HG03521 (cell line): ENCODE measurements around the gene PDCD6IP.
"Not testable (repeated sequence)": the region's sequence is repeated elsewhere in the genome, so short reads cannot be mapped to it uniquely, and the experiment has no call there.

Source experiments
- ATAC-seq: cut with Tn5 transposase; IDR thresholded peaks from one replicate; pipeline ENCODE4 v1.9.1; 2021; ENCODE audit warnings: mild to moderate bottlenecking, moderate library complexity; ENCODE audit not compliant: unreplicated experiment

PDCD6IP gene

DNA sequence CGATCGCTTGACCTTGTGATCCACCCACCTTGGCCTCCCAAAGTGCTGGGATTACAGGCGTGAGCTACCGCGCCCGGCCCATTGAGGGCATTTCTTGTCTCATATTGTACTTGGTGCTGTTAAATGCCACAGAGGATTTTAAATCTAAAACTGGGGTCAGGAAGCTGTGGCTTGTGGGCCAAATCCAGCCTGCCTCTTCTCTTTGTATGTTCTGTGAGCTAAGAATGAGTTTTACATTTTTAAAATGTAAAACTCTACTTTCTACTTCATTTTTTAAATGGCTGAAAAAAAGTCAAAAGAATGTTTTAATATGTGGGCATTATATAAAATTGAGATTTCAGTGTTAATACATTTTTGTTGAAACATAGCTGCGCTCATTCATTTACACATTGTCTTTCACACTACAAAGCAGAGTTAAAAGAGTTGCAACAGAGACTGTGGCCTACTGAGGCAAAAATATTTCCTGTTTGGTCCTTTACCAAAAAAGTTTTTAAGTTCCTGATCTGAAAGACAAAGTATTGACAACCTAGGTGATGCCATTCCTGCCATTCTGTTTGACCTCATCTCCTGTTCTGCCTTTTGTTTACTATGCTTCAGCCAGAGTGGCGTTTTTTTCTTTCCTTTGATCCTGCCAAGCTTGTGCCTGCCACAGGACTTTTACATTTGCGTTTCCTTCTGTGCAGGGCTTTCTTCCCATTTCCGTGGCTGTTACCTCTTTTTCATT, 50.4 kb downstream of the PDCD6IP start:
- no peak for ATAC-seq

- ATAC-seq: not testable (repeated sequence)
Observed at GRCh38 chr3:33850599-33850998, 52.2 kb downstream of the PDCD6IP start.

DNA sequence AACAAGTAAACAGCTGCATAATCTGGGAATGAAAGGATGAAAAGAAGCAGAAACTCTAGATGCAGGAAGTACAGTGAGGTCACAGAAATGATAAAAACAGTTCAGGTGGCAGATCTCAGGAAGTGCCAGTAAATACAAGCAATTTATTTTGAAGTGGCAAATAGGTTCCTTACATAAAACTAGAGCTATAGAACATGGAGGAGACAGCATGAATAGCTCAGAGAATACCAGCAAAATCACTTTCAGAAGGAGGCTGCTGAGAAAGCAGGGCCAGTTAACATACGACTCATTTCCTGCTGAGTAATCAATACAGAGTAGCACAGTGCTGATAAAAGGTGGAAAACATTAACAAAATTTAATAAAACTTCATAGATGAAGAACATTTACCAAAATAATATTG, 57.0 kb downstream of the PDCD6IP start:
- not testable (repeated sequence) for ATAC-seq

- no peak for ATAC-seq
Observed at GRCh38 chr3:33855884-33856546, 57.6 kb downstream of the PDCD6IP start.

GRCh38 chr3:33857701-33858100, 59.3 kb downstream of the PDCD6IP start:
- ATAC-seq: not testable (repeated sequence)

GRCh38 chr3:33858131-33858530, 59.7 kb downstream of the PDCD6IP start:
- no peak for ATAC-seq

GRCh38 chr3:33860373-33861050, 62.1 kb downstream of the PDCD6IP start:
- ATAC-seq: no peak

GRCh38 chr3:33865133-33865532, 66.7 kb downstream of the PDCD6IP start:
- ATAC-seq: no peak

DNA sequence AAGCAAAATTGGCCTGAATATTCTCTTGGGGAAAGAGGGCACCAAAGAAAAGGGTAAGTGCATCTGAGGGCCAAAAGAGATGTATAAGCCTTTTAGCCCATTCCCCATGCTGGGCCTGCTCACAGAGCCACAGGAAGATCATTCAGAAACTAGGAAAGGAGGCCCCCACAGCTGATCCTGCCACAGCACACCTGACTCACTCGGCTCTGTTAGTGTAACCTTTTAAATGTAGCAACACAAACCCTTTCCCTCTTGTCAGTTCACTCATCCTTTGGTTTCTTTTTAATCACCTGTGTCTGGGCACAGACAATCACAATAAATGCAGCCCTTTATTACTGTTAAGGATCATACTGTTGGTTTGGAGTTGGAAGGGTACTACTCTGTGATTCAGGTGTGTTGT, 69.9 kb downstream of the PDCD6IP start:
- ATAC-seq: no peak

DNA sequence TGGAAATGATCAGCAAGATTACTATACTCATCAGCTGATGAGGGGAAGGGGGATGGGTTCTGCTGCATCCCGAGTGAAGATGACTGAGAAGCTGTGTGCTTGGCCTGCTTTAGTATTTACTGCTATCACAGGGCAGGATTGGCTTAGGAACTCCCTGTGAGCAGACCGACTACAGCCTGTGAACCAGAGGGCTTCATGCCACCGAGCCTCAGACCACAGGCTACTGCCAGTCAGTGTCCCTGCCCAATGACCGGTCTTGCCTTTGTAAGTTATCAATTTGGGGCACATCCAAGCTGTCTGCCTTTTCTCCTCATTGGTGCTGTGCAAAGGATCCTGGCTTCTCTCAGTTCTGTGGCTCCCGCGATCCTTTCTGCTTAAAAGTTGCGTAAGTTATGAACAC, 71.5 kb downstream of the PDCD6IP start:
- no peak for ATAC-seq

GRCh38 chr3:33874815-33875214, 76.4 kb downstream of the PDCD6IP start:
- no peak for ATAC-seq

DNA sequence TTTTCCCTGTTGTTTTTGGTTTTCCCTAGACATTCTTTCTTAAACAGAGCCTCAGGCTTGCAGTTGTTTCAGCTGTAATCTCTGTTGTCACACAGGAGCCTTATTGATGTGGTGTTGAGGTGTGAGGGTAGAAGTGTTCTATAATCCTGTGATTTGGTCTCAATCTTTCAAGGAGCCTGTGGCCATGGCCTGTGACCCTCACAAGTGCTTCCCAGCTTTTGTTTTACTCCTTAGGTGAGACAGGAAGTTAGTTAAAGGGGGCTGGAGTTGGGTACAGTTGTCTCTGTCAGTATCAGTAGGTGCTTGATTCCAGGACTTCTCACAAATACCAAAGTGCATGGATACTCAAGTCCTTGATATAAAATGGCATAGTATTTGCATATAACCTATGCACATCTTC, 77.2 kb downstream of the PDCD6IP start:
- no peak for ATAC-seq

DNA sequence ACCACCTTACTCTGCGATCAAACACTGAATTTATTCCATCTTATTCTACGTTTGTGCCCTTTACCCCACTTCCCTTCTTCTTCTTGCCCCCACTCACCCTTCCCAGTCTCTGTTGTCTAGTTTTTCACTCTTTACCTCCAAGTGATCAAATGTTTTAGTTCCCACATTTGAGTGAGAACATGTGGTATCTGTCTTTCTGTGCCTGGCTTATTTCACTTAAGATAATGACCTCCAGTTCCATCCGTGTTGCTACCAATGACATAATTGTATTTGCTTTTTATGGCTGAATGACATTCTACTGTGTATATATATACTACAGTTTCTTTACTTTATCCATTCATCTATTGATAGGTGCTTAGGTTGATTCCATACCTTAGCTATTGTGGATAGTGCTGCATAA, 78.8 kb downstream of the PDCD6IP start:
- no peak for ATAC-seq

- ATAC-seq: no peak
Observed at GRCh38 chr3:33879540-33879939, 81.1 kb downstream of the PDCD6IP start.

- ATAC-seq: no peak
Observed at GRCh38 chr3:33881156-33882064, 83.0 kb downstream of the PDCD6IP start.

GRCh38 chr3:33882296-33882695, 83.9 kb downstream of the PDCD6IP start:
- ATAC-seq: no peak

- no peak for ATAC-seq
Observed at GRCh38 chr3:33883538-33883950, 85.1 kb downstream of the PDCD6IP start.

DNA sequence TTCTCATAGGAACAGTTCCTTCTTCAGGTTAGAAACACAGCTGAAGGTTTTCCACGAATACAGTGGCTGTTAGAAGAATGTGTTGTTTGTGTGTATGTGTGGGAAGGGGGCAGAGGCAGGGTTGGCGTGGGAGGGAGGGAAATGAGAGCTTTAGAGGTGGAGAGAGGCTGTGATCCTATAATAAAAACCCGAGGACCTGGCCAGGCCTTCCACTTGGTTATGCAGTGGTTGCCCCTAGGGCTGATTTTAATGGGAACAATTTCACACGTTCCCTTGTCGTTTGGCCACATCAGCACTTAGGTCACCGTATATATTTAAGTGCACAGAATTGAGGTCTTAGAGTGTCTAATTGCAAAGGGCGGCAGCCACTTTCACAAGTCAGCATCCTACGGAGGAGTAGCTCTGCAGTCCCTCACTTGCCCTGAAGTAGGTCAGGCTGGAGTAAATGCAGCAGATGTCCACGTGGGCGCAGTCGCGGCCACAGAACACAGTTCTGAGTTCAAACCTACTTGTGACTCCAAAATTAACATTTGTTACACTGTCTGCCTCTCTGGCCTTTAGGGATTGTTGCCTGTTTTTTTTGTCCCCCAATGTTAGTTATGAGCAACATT, 85.6 kb downstream of the PDCD6IP start:
- ATAC-seq: no peak

DNA sequence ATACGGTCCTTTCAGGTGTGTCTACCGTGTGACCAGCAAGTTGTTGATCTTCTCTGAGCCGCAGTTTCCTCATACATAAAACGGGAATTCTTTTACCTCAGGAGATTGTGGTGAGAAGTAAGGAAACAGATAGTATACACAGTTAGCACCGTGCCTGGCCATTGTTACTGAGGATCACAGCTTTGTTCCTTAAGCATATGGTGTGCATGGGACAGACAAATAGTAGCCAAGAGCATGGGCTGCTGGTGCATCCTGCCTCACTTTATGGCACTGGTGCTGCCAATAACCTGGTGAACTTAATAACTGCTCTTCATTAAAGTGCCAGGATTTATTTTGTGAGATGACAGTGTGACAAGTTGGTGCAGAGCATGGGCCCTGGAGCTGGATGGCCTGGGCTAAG, 86.3 kb downstream of the PDCD6IP start:
- no peak for ATAC-seq

DNA sequence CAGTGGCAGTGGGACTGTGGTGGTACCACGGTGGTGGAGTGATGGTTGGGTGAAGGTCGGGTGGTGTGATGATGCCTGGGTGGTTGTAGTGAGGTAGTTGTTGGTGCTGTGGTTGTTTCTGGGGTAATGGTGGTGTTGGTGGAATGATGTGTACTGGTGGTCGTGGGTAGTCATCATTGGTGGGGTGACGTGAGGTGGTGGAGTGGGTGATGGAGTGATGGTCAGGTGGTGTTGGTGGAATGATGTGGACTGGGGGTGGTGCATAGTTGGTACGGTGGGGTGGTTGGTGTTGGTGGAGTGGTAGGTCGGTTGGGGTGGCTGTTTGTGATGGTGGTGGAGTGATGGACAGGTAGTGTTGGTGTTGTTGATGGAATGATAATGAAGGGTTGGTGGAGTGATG, 87.1 kb downstream of the PDCD6IP start:
- ATAC-seq: no peak

- ATAC-seq: no peak
Observed at GRCh38 chr3:33886015-33886414, 87.6 kb downstream of the PDCD6IP start.
